Activated T-helper 17 cell treated with anti-CD3 and anti-CD28 coated beads, Interleukin-2, amount 50 U/mL, for 72 hours (primary cell): ENCODE data around the gene LCLAT1. TPM values are rescaled to one million over a fixed set of nuclear protein-coding genes. Genes with fewer than 3 reads are reported as not detected.

Experiments
- ATAC-seq: fragments of 150-1000 bp; cut with Tn5 transposase; replicated peaks from 2 replicates; pipeline ENCODE4 v1.10.0; 2021; ENCODE audit warnings: mild to moderate bottlenecking, moderate library complexity
- H3K27ac Mint-ChIP-seq: one replicate; pipeline ENCODE4 v1.8.0; 2022; ENCODE audit warnings: mixed read lengths
- H3K27me3 Mint-ChIP-seq: one replicate; pipeline ENCODE4 v1.8.0; 2022; ENCODE audit warnings: mixed read lengths
- H3K36me3 Mint-ChIP-seq: one replicate; pipeline ENCODE4 v1.8.0; 2022; ENCODE audit warnings: low read depth, mild to moderate bottlenecking, mixed read lengths
- H3K4me1 Mint-ChIP-seq: one replicate; pipeline ENCODE4 v1.8.0; 2022; ENCODE audit warnings: mixed read lengths
- H3K4me3 Mint-ChIP-seq: one replicate; pipeline ENCODE4 v1.8.0; 2022; ENCODE audit warnings: mild to moderate bottlenecking, mixed read lengths
- H3K9me3 Mint-ChIP-seq: one replicate; pipeline ENCODE4 v1.8.0; 2022; ENCODE audit warnings: mixed read lengths
- total RNA-seq, 2 donors: library from RNA; stranded (reverse); gene quantifications; one replicate each; pipeline ENCODE4 v1.2.3, GENCODE V29; 2022

The LCLAT1 gene
- total RNA-seq, 2 donors from 2014 or later, result 14.5 to 18.0 TPM

- H3K27ac Mint-ChIP-seq, result no peak overlapping the region
- H3K27me3 Mint-ChIP-seq, result no peaks in the 10 kb centered on the region
- peaks cover 50% of the 10 kb centered on the region for H3K36me3 Mint-ChIP-seq
- no peak for ATAC-seq
- no peaks in the 10 kb centered on the region for H3K9me3 Mint-ChIP-seq
- peaks cover 5% of the 10 kb centered on the region for H3K4me1 Mint-ChIP-seq
- no peak overlapping the region for H3K4me3 Mint-ChIP-seq
Measured at GRCh38 chr2:30567317-30567716, 120.3 kb downstream of the LCLAT1 start.

GRCh38 chr2:30569946-30570345 is 122.9 kb downstream of the LCLAT1 start:
- H3K36me3 Mint-ChIP-seq, result peaks cover 44% of the 10 kb centered on the region
- H3K4me3 Mint-ChIP-seq, result no peak overlapping the region
- ATAC-seq, result no peak
- H3K27ac Mint-ChIP-seq, result no peak overlapping the region
- H3K27me3 Mint-ChIP-seq, result no peaks in the 10 kb centered on the region
- no peaks in the 10 kb centered on the region for H3K9me3 Mint-ChIP-seq
- peaks cover 5% of the 10 kb centered on the region for H3K4me1 Mint-ChIP-seq

GRCh38 chr2:30577151-30577550 is 130.1 kb downstream of the LCLAT1 start:
- no peaks in the 10 kb centered on the region for H3K27me3 Mint-ChIP-seq
- no peaks in the 10 kb centered on the region for H3K9me3 Mint-ChIP-seq
- no peaks in the 10 kb centered on the region for H3K4me1 Mint-ChIP-seq
- no peak for ATAC-seq
- H3K4me3 Mint-ChIP-seq, result no peak overlapping the region
- H3K36me3 Mint-ChIP-seq, result peaks cover 18% of the 10 kb centered on the region
- no peak overlapping the region for H3K27ac Mint-ChIP-seq

- no peak for ATAC-seq
- peaks cover 10% of the 10 kb centered on the region for H3K36me3 Mint-ChIP-seq
- no peak overlapping the region for H3K4me3 Mint-ChIP-seq
- H3K9me3 Mint-ChIP-seq, result no peaks in the 10 kb centered on the region
- H3K4me1 Mint-ChIP-seq, result no peaks in the 10 kb centered on the region
- H3K27ac Mint-ChIP-seq, result no peak overlapping the region
- H3K27me3 Mint-ChIP-seq, result no peaks in the 10 kb centered on the region
Measured at GRCh38 chr2:30580391-30580790, 133.3 kb downstream of the LCLAT1 start.

GRCh38 chr2:30582521-30582920 is 135.5 kb downstream of the LCLAT1 start:
- Mint-ChIP-seq H3K4me3 (no peak overlapping the region), H3K4me1 (no peaks in the 10 kb centered on the region), H3K27ac (no peak overlapping the region), H3K9me3 (no peaks in the 10 kb centered on the region), H3K36me3 (peaks cover 12% of the 10 kb centered on the region), H3K27me3 (no peaks in the 10 kb centered on the region)
- no peak for ATAC-seq

GRCh38 chr2:30583204-30583749 is 136.2 kb downstream of the LCLAT1 start:
- H3K9me3 Mint-ChIP-seq, result no peaks in the 10 kb centered on the region
- no peak overlapping the region for H3K27ac Mint-ChIP-seq
- no peaks in the 10 kb centered on the region for H3K4me1 Mint-ChIP-seq
- no peak for ATAC-seq
- peaks cover 12% of the 10 kb centered on the region for H3K36me3 Mint-ChIP-seq
- H3K27me3 Mint-ChIP-seq, result no peaks in the 10 kb centered on the region
- H3K4me3 Mint-ChIP-seq, result no peak overlapping the region

GRCh38 chr2:30584116-30584515 is 137.1 kb downstream of the LCLAT1 start:
- no peak for ATAC-seq
- no peaks in the 10 kb centered on the region for H3K4me1 Mint-ChIP-seq
- H3K4me3 Mint-ChIP-seq, result no peak overlapping the region
- peaks cover 12% of the 10 kb centered on the region for H3K36me3 Mint-ChIP-seq
- no peaks in the 10 kb centered on the region for H3K9me3 Mint-ChIP-seq
- no peaks in the 10 kb centered on the region for H3K27me3 Mint-ChIP-seq
- H3K27ac Mint-ChIP-seq, result no peak overlapping the region

GRCh38 chr2:30588994-30589393 is 141.9 kb downstream of the LCLAT1 start:
- no peaks in the 10 kb centered on the region for H3K4me1 Mint-ChIP-seq
- ATAC-seq, result no peak

GRCh38 chr2:30590407-30590806 is 143.4 kb downstream of the LCLAT1 start:
- Mint-ChIP-seq H3K27ac (no peak overlapping the region), H3K4me1 (no peaks in the 10 kb centered on the region), H3K4me3 (no peak overlapping the region), H3K9me3 (no peaks in the 10 kb centered on the region), H3K27me3 (no peaks in the 10 kb centered on the region), H3K36me3 (peaks cover 4% of the 10 kb centered on the region)
- no peak for ATAC-seq

More at GRCh38 chr2:30588994-30589393, 141.9 kb downstream of the LCLAT1 start:
- no peak overlapping the region for H3K4me3 Mint-ChIP-seq
- no peak overlapping the region for H3K27ac Mint-ChIP-seq
- no peaks in the 10 kb centered on the region for H3K9me3 Mint-ChIP-seq
- H3K36me3 Mint-ChIP-seq, result peaks cover 12% of the 10 kb centered on the region
- H3K27me3 Mint-ChIP-seq, result no peaks in the 10 kb centered on the region

- no peaks in the 10 kb centered on the region for H3K27me3 Mint-ChIP-seq
- H3K4me3 Mint-ChIP-seq, result no peak overlapping the region
- no peaks in the 10 kb centered on the region for H3K9me3 Mint-ChIP-seq
- no peaks in the 10 kb centered on the region for H3K4me1 Mint-ChIP-seq
- no peak for ATAC-seq
- H3K27ac Mint-ChIP-seq, result no peak overlapping the region
- no peaks in the 10 kb centered on the region for H3K36me3 Mint-ChIP-seq
Measured at GRCh38 chr2:30591186-30591585, 144.1 kb downstream of the LCLAT1 start.

GRCh38 chr2:30601375-30601774 is 154.3 kb downstream of the LCLAT1 start:
- H3K36me3 Mint-ChIP-seq, result peaks cover 42% of the 10 kb centered on the region
- no peak overlapping the region for H3K4me3 Mint-ChIP-seq
- peaks cover 12% of the 10 kb centered on the region for H3K9me3 Mint-ChIP-seq
- H3K4me1 Mint-ChIP-seq, result peaks cover 9% of the 10 kb centered on the region
- no peaks in the 10 kb centered on the region for H3K27me3 Mint-ChIP-seq
- H3K27ac Mint-ChIP-seq, result no peak overlapping the region
- ATAC-seq, result no peak

GRCh38 chr2:30605197-30605596 is 158.2 kb downstream of the LCLAT1 start:
- no peaks in the 10 kb centered on the region for H3K27me3 Mint-ChIP-seq
- H3K36me3 Mint-ChIP-seq, result peaks cover 23% of the 10 kb centered on the region
- peaks cover 3% of the 10 kb centered on the region for H3K9me3 Mint-ChIP-seq
- H3K4me1 Mint-ChIP-seq, result peaks cover 5% of the 10 kb centered on the region
- no peak overlapping the region for H3K27ac Mint-ChIP-seq
- ATAC-seq, result no peak
- no peak overlapping the region for H3K4me3 Mint-ChIP-seq

- Mint-ChIP-seq H3K9me3 (no peaks in the 10 kb centered on the region), H3K4me3 (no peak overlapping the region), H3K4me1 (no peaks in the 10 kb centered on the region), H3K36me3 (peaks cover 6% of the 10 kb centered on the region), H3K27me3 (no peaks in the 10 kb centered on the region), H3K27ac (no peak overlapping the region)
- no peak for ATAC-seq
Measured at GRCh38 chr2:30608643-30609042, 161.6 kb downstream of the LCLAT1 start.

GRCh38 chr2:30611583-30611982 is 164.5 kb downstream of the LCLAT1 start:
- H3K36me3 Mint-ChIP-seq, result peaks cover 6% of the 10 kb centered on the region
- no peak for ATAC-seq
- no peaks in the 10 kb centered on the region for H3K9me3 Mint-ChIP-seq
- no peak overlapping the region for H3K27ac Mint-ChIP-seq
- no peak overlapping the region for H3K4me3 Mint-ChIP-seq
- H3K4me1 Mint-ChIP-seq, result peaks cover 4% of the 10 kb centered on the region
- no peaks in the 10 kb centered on the region for H3K27me3 Mint-ChIP-seq

- H3K27ac Mint-ChIP-seq, result no peak overlapping the region
- peaks cover 6% of the 10 kb centered on the region for H3K36me3 Mint-ChIP-seq
- H3K4me3 Mint-ChIP-seq, result no peak overlapping the region
- H3K4me1 Mint-ChIP-seq, result peaks cover 4% of the 10 kb centered on the region
- H3K9me3 Mint-ChIP-seq, result no peaks in the 10 kb centered on the region
- ATAC-seq, result no peak
- no peaks in the 10 kb centered on the region for H3K27me3 Mint-ChIP-seq
Measured at GRCh38 chr2:30612371-30612770, 165.3 kb downstream of the LCLAT1 start.

GRCh38 chr2:30613001-30613400 is 166.0 kb downstream of the LCLAT1 start:
- H3K36me3 Mint-ChIP-seq, result peaks cover 6% of the 10 kb centered on the region
- peaks cover 4% of the 10 kb centered on the region for H3K4me1 Mint-ChIP-seq
- no peak overlapping the region for H3K4me3 Mint-ChIP-seq
- H3K27ac Mint-ChIP-seq, result no peak overlapping the region
- H3K27me3 Mint-ChIP-seq, result no peaks in the 10 kb centered on the region
- no peaks in the 10 kb centered on the region for H3K9me3 Mint-ChIP-seq
- no peak for ATAC-seq
